ENCODE data around the gene SPATC1L. TPM values are rescaled to one million over a fixed set of nuclear protein-coding genes. Genes with fewer than 3 reads are reported as not detected.
"Not testable (repeated sequence)": the region's sequence is repeated elsewhere in the genome, so short reads cannot be mapped to it uniquely, and the experiment has no call there.

Gene SPATC1L
- total RNA-seq, 1 donor from 2014 or later, result 58.7 TPM

GRCh38 chr21:46181436-46181835 is 2.8 kb downstream of the SPATC1L start:
- Mint-ChIP-seq H3K4me1 (ENCODE audit: low read depth, unreplicated experiment) (peaks cover 7% of the 10 kb centered on the region), H3K9me3 (ENCODE audit: unreplicated experiment) (peaks cover 10% of the 10 kb centered on the region), H3K27me3 (ENCODE audit: unreplicated experiment) (peaks cover 3% of the 10 kb centered on the region), H3K4me3 (ENCODE audit: unreplicated experiment) (no peak overlapping the region), H3K36me3 (ENCODE audit: unreplicated experiment) (peaks cover 13% of the 10 kb centered on the region), H3K27ac (ENCODE audit: unreplicated experiment) (no peak overlapping the region)
- no peak for TF ChIP-seq CTCF (IDR thresholded peaks at IDR 0.05; ENCODE audit: partially characterized antibody, unreplicated experiment)
- DNase-seq, result no peak

- Mint-ChIP-seq H3K4me1 (ENCODE audit: low read depth, unreplicated experiment) (peaks cover 7% of the 10 kb centered on the region), H3K27ac (ENCODE audit: unreplicated experiment) (no peak overlapping the region), H3K27me3 (ENCODE audit: unreplicated experiment) (peaks cover 3% of the 10 kb centered on the region), H3K4me3 (ENCODE audit: unreplicated experiment) (no peak overlapping the region), H3K36me3 (ENCODE audit: unreplicated experiment) (peaks cover 18% of the 10 kb centered on the region), H3K9me3 (ENCODE audit: unreplicated experiment) (peaks cover 13% of the 10 kb centered on the region)
- DNase-seq, result no peak
- no peak for TF ChIP-seq CTCF (IDR thresholded peaks at IDR 0.05; ENCODE audit: partially characterized antibody, unreplicated experiment)
Measured at GRCh38 chr21:46180778-46181391, 3.4 kb downstream of the SPATC1L start.

GRCh38 chr21:46180079-46180722 is 4.1 kb downstream of the SPATC1L start:
- peaks cover 4% of the 10 kb centered on the region for H3K4me1 Mint-ChIP-seq (ENCODE audit: low read depth, unreplicated experiment)
- H3K9me3 Mint-ChIP-seq (ENCODE audit: unreplicated experiment), result peaks cover 8% of the 10 kb centered on the region
- no peak for DNase-seq
- peaks cover 18% of the 10 kb centered on the region for H3K36me3 Mint-ChIP-seq (ENCODE audit: unreplicated experiment)
- H3K27ac Mint-ChIP-seq (ENCODE audit: unreplicated experiment), result peak overlapping the region; percentile 44
- no peak for TF ChIP-seq CTCF (IDR thresholded peaks at IDR 0.05; ENCODE audit: partially characterized antibody, unreplicated experiment)
- peaks cover 3% of the 10 kb centered on the region for H3K27me3 Mint-ChIP-seq (ENCODE audit: unreplicated experiment)
- no peak overlapping the region for H3K4me3 Mint-ChIP-seq (ENCODE audit: unreplicated experiment)

- H3K27ac Mint-ChIP-seq (ENCODE audit: unreplicated experiment), result peak overlapping the region; percentile 44
- no peak for DNase-seq
- H3K9me3 Mint-ChIP-seq (ENCODE audit: unreplicated experiment), result peaks cover 5% of the 10 kb centered on the region
- TF ChIP-seq CTCF (IDR thresholded peaks at IDR 0.05; ENCODE audit: partially characterized antibody, unreplicated experiment), result no peak
- H3K4me3 Mint-ChIP-seq (ENCODE audit: unreplicated experiment), result no peak overlapping the region
- peaks cover 18% of the 10 kb centered on the region for H3K36me3 Mint-ChIP-seq (ENCODE audit: unreplicated experiment)
- H3K27me3 Mint-ChIP-seq (ENCODE audit: unreplicated experiment), result peaks cover 3% of the 10 kb centered on the region
- peaks cover 4% of the 10 kb centered on the region for H3K4me1 Mint-ChIP-seq (ENCODE audit: low read depth, unreplicated experiment)
Measured at GRCh38 chr21:46179708-46180078, 4.6 kb downstream of the SPATC1L start.

- peak overlapping the region; percentile 50 for H3K27ac Mint-ChIP-seq (ENCODE audit: unreplicated experiment)
Measured at GRCh38 chr21:46178961-46179360, 5.3 kb downstream of the SPATC1L start.

GRCh38 chr21:46176443-46177129 is 7.7 kb downstream of the SPATC1L start:
- not testable (repeated sequence) for H3K9me3 Mint-ChIP-seq (ENCODE audit: unreplicated experiment); H3K27me3 Mint-ChIP-seq (ENCODE audit: unreplicated experiment); H3K4me3 Mint-ChIP-seq (ENCODE audit: unreplicated experiment); H3K4me1 Mint-ChIP-seq (ENCODE audit: low read depth, unreplicated experiment); DNase-seq; H3K27ac Mint-ChIP-seq (ENCODE audit: unreplicated experiment)
- peaks cover 28% of the 10 kb centered on the region for H3K36me3 Mint-ChIP-seq (ENCODE audit: unreplicated experiment)

More at GRCh38 chr21:46178961-46179360, 5.3 kb downstream of the SPATC1L start:
- H3K36me3 Mint-ChIP-seq (ENCODE audit: unreplicated experiment), result peaks cover 18% of the 10 kb centered on the region
- no peak overlapping the region for H3K4me3 Mint-ChIP-seq (ENCODE audit: unreplicated experiment)
- H3K27me3 Mint-ChIP-seq (ENCODE audit: unreplicated experiment), result peaks cover 3% of the 10 kb centered on the region
- peaks cover 4% of the 10 kb centered on the region for H3K4me1 Mint-ChIP-seq (ENCODE audit: low read depth, unreplicated experiment)
- peaks cover 4% of the 10 kb centered on the region for H3K9me3 Mint-ChIP-seq (ENCODE audit: unreplicated experiment)
- no peak for DNase-seq
- no peak for TF ChIP-seq CTCF (IDR thresholded peaks at IDR 0.05; ENCODE audit: partially characterized antibody, unreplicated experiment)

Data from glutamatergic neuron (in vitro differentiated cells).